ENCODE results near the gene C10orf62. TPM values are rescaled to one million over a fixed set of nuclear protein-coding genes. Genes with fewer than 3 reads are reported as not detected.

The C10orf62 gene
- total RNA-seq, 4 donors from 2014 or later, result not detected

DNA sequence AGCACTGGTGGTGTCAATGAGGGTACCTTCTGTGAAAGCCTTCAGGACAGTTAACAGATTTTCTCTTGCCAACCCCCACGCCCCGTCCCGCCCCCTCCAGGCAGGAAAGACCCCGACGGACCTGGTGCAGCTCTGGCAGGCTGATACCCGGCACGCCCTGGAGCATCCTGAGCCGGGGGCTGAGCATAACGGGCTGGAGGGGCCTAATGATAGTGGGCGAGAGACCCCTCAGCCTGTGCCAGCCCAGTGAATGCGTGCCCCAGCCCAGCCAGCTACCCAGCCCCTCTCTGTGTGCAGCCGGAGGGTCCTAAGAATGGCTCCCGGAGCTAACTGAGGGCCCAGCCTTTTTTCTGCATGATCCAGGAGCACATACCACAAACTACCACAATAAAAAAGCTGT lies 6.0 kb upstream of the C10orf62 start:
- no peak for DNase-seq
- Histone ChIP-seq H3K27me3 (no peaks in the 10 kb centered on the region), H3K36me3 (no peaks in the 10 kb centered on the region), H3K4me3 (no peak overlapping the region), H3K9me3 (no peaks in the 10 kb centered on the region), H3K4me1 (no peaks in the 10 kb centered on the region), H3K27ac (no peak overlapping the region)
- TF ChIP-seq, protein P1, sequence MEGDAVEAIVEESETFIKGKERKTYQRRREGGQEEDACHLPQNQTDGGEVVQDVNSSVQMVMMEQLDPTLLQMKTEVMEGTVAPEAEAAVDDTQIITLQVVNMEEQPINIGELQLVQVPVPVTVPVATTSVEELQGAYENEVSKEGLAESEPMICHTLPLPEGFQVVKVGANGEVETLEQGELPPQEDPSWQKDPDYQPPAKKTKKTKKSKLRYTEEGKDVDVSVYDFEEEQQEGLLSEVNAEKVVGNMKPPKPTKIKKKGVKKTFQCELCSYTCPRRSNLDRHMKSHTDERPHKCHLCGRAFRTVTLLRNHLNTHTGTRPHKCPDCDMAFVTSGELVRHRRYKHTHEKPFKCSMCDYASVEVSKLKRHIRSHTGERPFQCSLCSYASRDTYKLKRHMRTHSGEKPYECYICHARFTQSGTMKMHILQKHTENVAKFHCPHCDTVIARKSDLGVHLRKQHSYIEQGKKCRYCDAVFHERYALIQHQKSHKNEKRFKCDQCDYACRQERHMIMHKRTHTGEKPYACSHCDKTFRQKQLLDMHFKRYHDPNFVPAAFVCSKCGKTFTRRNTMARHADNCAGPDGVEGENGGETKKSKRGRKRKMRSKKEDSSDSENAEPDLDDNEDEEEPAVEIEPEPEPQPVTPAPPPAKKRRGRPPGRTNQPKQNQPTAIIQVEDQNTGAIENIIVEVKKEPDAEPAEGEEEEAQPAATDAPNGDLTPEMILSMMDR (IDR thresholded peaks at IDR 0.05), result no peak
- TF ChIP-seq POLR2A (IDR thresholded peaks at IDR 0.05), result no peak

DNA sequence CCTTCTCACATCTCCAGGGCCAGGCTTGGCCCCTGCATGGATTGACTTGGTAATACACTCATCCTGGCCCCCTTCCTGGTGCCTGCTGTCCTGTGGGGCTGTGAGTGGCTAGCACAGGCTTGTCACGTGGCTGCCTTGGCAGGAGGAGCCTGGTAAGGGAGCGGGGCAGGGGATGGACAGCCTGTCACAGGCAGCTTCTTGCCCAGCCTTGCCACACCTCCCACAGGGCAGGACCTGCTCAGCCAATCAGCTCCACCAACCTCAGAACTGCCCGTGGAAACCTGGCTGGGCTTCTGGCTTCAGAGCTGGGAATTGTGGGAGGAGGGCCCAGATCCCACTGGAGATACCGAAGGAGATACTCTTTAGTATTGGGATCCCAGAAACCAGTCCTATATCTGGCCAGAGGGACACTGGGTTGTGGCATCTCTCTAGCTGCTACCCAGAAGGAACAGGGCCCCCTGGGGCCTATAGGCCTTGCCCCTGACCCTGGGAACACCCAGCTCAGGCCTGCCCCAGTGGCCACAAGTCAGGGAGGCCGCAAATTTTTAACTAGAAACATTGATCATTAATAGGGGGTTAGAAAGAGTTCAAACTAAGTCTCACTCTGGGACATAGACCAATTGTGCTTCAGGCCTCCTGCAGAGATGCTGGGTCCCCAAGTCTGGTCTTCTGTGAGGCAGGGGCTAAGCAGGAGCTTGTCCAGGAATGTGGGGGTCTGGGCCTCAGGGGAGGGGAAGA lies 5.3 kb upstream of the C10orf62 start, which contains the start of gene HOGA1:
HOGA1 (plus strand) TSS at position 330 of the 738 bp plus-strand sequence; CDS start at position 645, 315 bp downstream.
- TF ChIP-seq POLR2A (IDR thresholded peaks at IDR 0.05), result no peak
- TF ChIP-seq, protein P1 (IDR thresholded peaks at IDR 0.05), result no peak
- no peak within 1 kb of the TSS for H3K4me3 ChIP-seq
- no peaks in the 10 kb centered on the region for H3K9me3 ChIP-seq
- no peaks in the 10 kb centered on the region for H3K4me1 ChIP-seq
- no peaks in the 10 kb centered on the region for H3K36me3 ChIP-seq
- H3K27me3 ChIP-seq, result no peaks in the 10 kb centered on the region
- no peak within 1 kb of the TSS for H3K27ac ChIP-seq
- DNase-seq, result peak in 1 of 3 donors; percentile 25

DNA sequence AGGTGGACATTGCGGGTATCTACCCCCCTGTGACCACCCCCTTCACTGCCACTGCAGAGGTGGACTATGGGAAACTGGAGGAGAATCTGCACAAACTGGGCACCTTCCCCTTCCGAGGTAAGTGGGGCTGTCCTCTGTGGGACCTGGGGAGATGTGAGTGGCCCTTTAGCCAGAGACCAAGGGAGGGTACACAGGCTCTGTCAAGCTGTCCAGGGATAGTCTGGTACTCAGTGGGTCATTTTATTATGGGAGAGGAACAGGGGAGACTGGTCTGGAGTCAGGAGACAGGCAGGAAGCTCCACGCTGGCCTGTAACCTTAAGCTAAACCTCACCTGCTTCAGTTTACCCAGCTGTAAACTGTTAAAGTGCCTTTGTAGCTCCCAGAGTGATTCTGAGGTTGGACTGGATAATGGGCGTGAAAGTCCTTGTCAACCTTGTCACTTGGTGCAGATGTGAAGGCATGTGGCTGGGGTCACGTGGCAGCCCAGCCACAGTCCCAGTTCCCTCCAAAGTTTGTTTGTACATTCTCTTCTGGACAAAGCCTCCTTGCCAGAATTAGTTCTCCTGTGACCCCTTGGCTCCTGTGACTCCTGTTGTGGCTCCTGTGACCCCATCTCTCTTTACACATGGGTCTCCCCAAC lies 4.6 kb upstream of the C10orf62 start:
- H3K27ac ChIP-seq, result no peak overlapping the region
- TF ChIP-seq POLR2A (IDR thresholded peaks at IDR 0.05), result no peak
- TF ChIP-seq, protein P1 (IDR thresholded peaks at IDR 0.05), result no peak
- H3K27me3 ChIP-seq, result no peaks in the 10 kb centered on the region
- H3K4me3 ChIP-seq, result no peak overlapping the region
- H3K9me3 ChIP-seq, result no peaks in the 10 kb centered on the region
- H3K4me1 ChIP-seq, result no peaks in the 10 kb centered on the region
- H3K36me3 ChIP-seq, result no peaks in the 10 kb centered on the region
- DNase-seq, result no peak

DNA sequence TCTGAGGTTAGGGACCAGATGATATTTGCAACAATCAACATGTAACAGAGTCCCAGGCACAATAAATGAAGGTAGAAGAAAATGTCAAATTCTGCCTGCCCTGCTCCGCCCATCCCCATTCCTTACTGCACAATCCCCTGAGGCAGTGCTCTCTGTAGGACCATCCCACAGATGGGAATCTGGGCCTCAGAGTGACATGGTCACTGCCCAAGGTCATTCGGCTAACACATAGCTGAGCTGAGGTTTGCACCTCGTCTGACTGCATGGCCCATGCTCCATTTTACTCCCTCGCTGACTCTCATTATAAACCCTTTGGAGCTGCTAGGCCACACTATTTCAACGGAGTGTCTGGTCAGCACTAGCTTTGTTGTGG lies 4.1 kb upstream of the C10orf62 start:
- DNase-seq, result no peak
- Histone ChIP-seq H3K4me3 (no peak overlapping the region), H3K4me1 (no peaks in the 10 kb centered on the region), H3K36me3 (no peaks in the 10 kb centered on the region), H3K9me3 (no peaks in the 10 kb centered on the region), H3K27ac (no peak overlapping the region), H3K27me3 (no peaks in the 10 kb centered on the region)
- no peak for TF ChIP-seq POLR2A (IDR thresholded peaks at IDR 0.05)
- TF ChIP-seq, protein P1 (IDR thresholded peaks at IDR 0.05), result no peak

DNA sequence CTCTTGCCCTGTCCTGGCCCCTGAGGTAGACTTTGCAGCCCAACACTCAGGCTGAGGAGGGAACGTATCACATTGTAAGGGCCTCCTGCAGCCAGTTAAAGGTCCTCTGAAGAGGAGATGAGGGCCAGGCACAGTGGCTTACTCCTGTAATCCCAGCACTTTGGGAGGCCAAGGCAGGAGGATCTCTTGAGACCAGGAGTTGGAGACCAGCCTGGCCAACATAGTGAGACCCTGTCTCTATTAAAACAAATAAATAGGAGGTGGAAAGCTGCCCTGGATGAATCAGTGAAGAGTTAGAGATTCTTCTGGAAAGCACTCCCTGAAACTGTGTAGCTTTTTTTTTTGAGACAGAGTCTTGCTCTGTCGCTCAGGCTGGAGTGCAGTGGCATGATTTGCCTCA lies 2.3 kb upstream of the C10orf62 start:
- H3K4me1 ChIP-seq, result no peaks in the 10 kb centered on the region
- H3K27me3 ChIP-seq, result no peaks in the 10 kb centered on the region
- no peak overlapping the region for H3K4me3 ChIP-seq
- no peak for TF ChIP-seq POLR2A (IDR thresholded peaks at IDR 0.05)
- TF ChIP-seq, protein P1 (IDR thresholded peaks at IDR 0.05), result no peak
- H3K27ac ChIP-seq, result no peak overlapping the region
- H3K36me3 ChIP-seq, result no peaks in the 10 kb centered on the region
- H3K9me3 ChIP-seq, result no peaks in the 10 kb centered on the region
- DNase-seq, result no peak
